PFSK-1 (cell line): ENCODE results near the gene ANKRD40.

Experiments used
- POLR2AphosphoS5 ChIP-seq: IDR thresholded peaks from 2 replicates; pipeline ENCODE4 v1.6.1; 2012; ENCODE audit warnings: low read depth, mild to moderate bottlenecking, control low read depth, low read length, moderate library complexity
- SIN3A ChIP-seq: IDR thresholded peaks from 2 replicates; pipeline ENCODE4 v1.6.1; 2012; ENCODE audit warnings: mild to moderate bottlenecking, low read length, moderate library complexity, borderline replicate concordance; ENCODE audit not compliant: insufficient read depth
- TAF1 ChIP-seq: IDR thresholded peaks from 2 replicates; pipeline ENCODE4 v1.6.1; 2012; ENCODE audit warnings: low read length, control low read depth, borderline replicate concordance; ENCODE audit not compliant: insufficient read depth

- no peak for TF ChIP-seq SIN3A
- TF ChIP-seq TAF1: no peak
- TF ChIP-seq POLR2AphosphoS5: no peak
Observed at GRCh38 chr17:50665838-50666237, 41.9 kb downstream of the ANKRD40 start.
